VCaP (cell line): ENCODE measurements around the gene TBP.

Experiments
- H3K27ac ChIP-seq: fragments of 450-650 bp; 2 replicates; pipeline ENCODE4 v1.5.1; 2017
- CTCF ChIP-seq: fragments of 450-650 bp; conservative IDR thresholded peaks from 2 replicates; pipeline ENCODE4 v1.5.1; 2017; ENCODE audit warnings: mild to moderate bottlenecking, moderate library complexity

Gene TBP

GRCh38 chr6:170545405-170545804, 8.8 kb upstream of the TBP start:
- H3K27ac ChIP-seq = no peak overlapping the region
- no peak for TF ChIP-seq CTCF

- TF ChIP-seq CTCF = no peak
- H3K27ac ChIP-seq = peak within 1 kb of the TSS; percentile 96
Measured at GRCh38 chr6:170552765-170553533, 1.2 kb upstream of the TBP start, which contains the start of gene PSMB1. PSMB1 (minus strand) TSS chr6:170553307; CDS start chr6:170553242, 65 bp downstream.

- no peak for TF ChIP-seq CTCF
Measured at GRCh38 chr6:170553534-170554012, 596 bp upstream of the TBP start.

GRCh38 chr6:170554796-170555137, 598 bp downstream of the TBP start:
- H3K27ac ChIP-seq = peak overlapping the region; percentile 96
- no peak for TF ChIP-seq CTCF

More at GRCh38 chr6:170553534-170554012, 596 bp upstream of the TBP start:
- H3K27ac ChIP-seq = peak overlapping the region; percentile 96

GRCh38 chr6:170555305-170555704, 1.1 kb downstream of the TBP start:
- no peak for TF ChIP-seq CTCF
- peak overlapping the region; percentile 96; the same call in 1 of the 2 replicates for H3K27ac ChIP-seq

GRCh38 chr6:170561555-170561954, 7.4 kb downstream of the TBP start:
- H3K27ac ChIP-seq = peak overlapping the region; percentile 73
- TF ChIP-seq CTCF = no peak

- TF ChIP-seq CTCF = no peak
- no peak overlapping the region for H3K27ac ChIP-seq
Measured at GRCh38 chr6:170564936-170565530, 10.9 kb downstream of the TBP start.
